Activated naive CD4-positive, alpha-beta T cell treated with anti-CD3 and anti-CD28 coated beads for 36 hours (primary cell): ENCODE measurements around the gene PLS1. TPM values are rescaled to one million over a fixed set of nuclear protein-coding genes. Genes with fewer than 3 reads are reported as not detected.
"Not testable (repeated sequence)": the region's sequence is repeated elsewhere in the genome, so short reads cannot be mapped to it uniquely, and the experiment has no call there.

ENCODE experiments used
- CTCF ChIA-PET: fragments of 350-600 bp; sonication (Branson Sonifier 250); formaldehyde crosslinking; loops from one replicate; lab custom pipeline; 2021; ENCODE audit warnings: antibody characterized with exemption; lab: Charles Lee
- DNase-seq: peaks from one replicate; pipeline ENCODE4 v3.0.0-alpha.2; 2020
- H3K27ac Mint-ChIP-seq: one replicate; pipeline ENCODE4 v1.8.0; 2021; ENCODE audit warnings: mild to moderate bottlenecking, mixed read lengths
- H3K27me3 Mint-ChIP-seq: one replicate; pipeline ENCODE4 v1.8.0; 2021; ENCODE audit warnings: low read depth, mixed read lengths
- H3K36me3 Mint-ChIP-seq: one replicate; pipeline ENCODE4 v1.8.0; 2021; ENCODE audit warnings: low read depth, mixed read lengths
- H3K4me1 Mint-ChIP-seq: one replicate; pipeline ENCODE4 v1.8.0; 2021; ENCODE audit warnings: low read depth, mixed read lengths
- H3K4me3 Mint-ChIP-seq: one replicate; pipeline ENCODE4 v1.8.0; 2021; ENCODE audit warnings: mild to moderate bottlenecking, moderate library complexity, mixed read lengths
- H3K9me3 Mint-ChIP-seq: one replicate; pipeline ENCODE4 v1.8.0; 2021; ENCODE audit warnings: mixed read lengths
- intact Hi-C: fragments of 100-400 bp; cut with micrococcal nuclease; formaldehyde crosslinking; loops from one replicate; pipeline ENCODE4 v1.15.1; 2023
- total RNA-seq, 2 experiments: library from RNA; stranded (reverse); gene quantifications; one replicate each; pipeline ENCODE4 v1.2.3, GENCODE V29; 2021

Gene PLS1
- total RNA-seq, 2 experiments from 2014 or later: 5.3 to 5.4 TPM

GRCh38 chr3:142577696-142578328, 18.4 kb upstream of the PLS1 start:
- no peak for DNase-seq
- CTCF ChIA-PET: no interaction called here
- H3K27me3 Mint-ChIP-seq: no peaks in the 10 kb centered on the region
- peak overlapping the region; percentile 95 for H3K27ac Mint-ChIP-seq
- peaks cover 42% of the 10 kb centered on the region for H3K4me1 Mint-ChIP-seq
- peaks cover 8% of the 10 kb centered on the region for H3K36me3 Mint-ChIP-seq
- H3K9me3 Mint-ChIP-seq: no peaks in the 10 kb centered on the region
- peak overlapping the region; percentile 94 for H3K4me3 Mint-ChIP-seq
- intact Hi-C loops: loop anchor here (1.0 to 10.0 kb wide), 11 partner anchors 15 to 1394 kb away; partner anchors contain the start of genes GK5, PLS1, PXYLP1 and RNF7

GRCh38 chr3:142578329-142579223, 17.6 kb upstream of the PLS1 start, which contains the start of gene ATR:
Gene ATR (minus strand): TSS chr3:142578733. CDS start chr3:142578704, 29 bp downstream.
- Mint-ChIP-seq H3K4me3 (peak within 1 kb of the TSS; percentile 94), H3K27me3 (no peaks in the 10 kb centered on the region), H3K36me3 (peaks cover 8% of the 10 kb centered on the region), H3K9me3 (no peaks in the 10 kb centered on the region), H3K4me1 (peaks cover 41% of the 10 kb centered on the region), H3K27ac (peak within 1 kb of the TSS; percentile 95)
- CTCF ChIA-PET: interaction anchor here (1.0 kb wide), 1 partner anchor 12 kb away, joined by 3 read pairs; no protein-coding TSS in a partner anchor
- intact Hi-C loops: loop anchor here (1.0 to 10.0 kb wide), 11 partner anchors 15 to 1394 kb away; partner anchors contain the start of genes GK5, PLS1, PXYLP1 and RNF7
- peak; percentile 98 for DNase-seq

GRCh38 chr3:142580061-142580423, 16.2 kb upstream of the PLS1 start:
- Mint-ChIP-seq H3K9me3 (no peaks in the 10 kb centered on the region), H3K4me1 (peaks cover 30% of the 10 kb centered on the region), H3K4me3 (peak overlapping the region; percentile 94), H3K27me3 (no peaks in the 10 kb centered on the region), H3K36me3 (peaks cover 4% of the 10 kb centered on the region), H3K27ac (peak overlapping the region; percentile 95)
- intact Hi-C loops: no loop called here
- CTCF ChIA-PET: interaction anchor here (0.7 kb wide), 1 partner anchor 236 kb away, joined by 3 read pairs; no protein-coding TSS in a partner anchor
- DNase-seq: no peak

- H3K4me1 Mint-ChIP-seq: peaks cover 21% of the 10 kb centered on the region
- intact Hi-C loops, H3K36me3 Mint-ChIP-seq, H3K9me3 Mint-ChIP-seq, CTCF ChIA-PET, H3K27me3 Mint-ChIP-seq, H3K4me3 Mint-ChIP-seq, H3K27ac Mint-ChIP-seq, DNase-seq: not testable (repeated sequence)
Observed at GRCh38 chr3:142581070-142581469, 15.1 kb upstream of the PLS1 start.

GRCh38 chr3:142586803-142587406, 9.3 kb upstream of the PLS1 start:
- Mint-ChIP-seq H3K36me3 (no peaks in the 10 kb centered on the region), H3K27me3 (peaks cover 5% of the 10 kb centered on the region), H3K9me3 (no peaks in the 10 kb centered on the region), H3K27ac (no peak overlapping the region), H3K4me3 (no peak overlapping the region), H3K4me1 (no peaks in the 10 kb centered on the region)
- intact Hi-C loops: loop anchor here (1.0 to 5.0 kb wide), 5 partner anchors 241 to 407 kb away; partner anchors contain the start of gene PCOLCE2
- CTCF ChIA-PET: interaction anchor here (0.6 to 1.6 kb wide), 8 partner anchors 10 to 404 kb away, joined by 3 to 7 read pairs (median 4); no protein-coding TSS in a partner anchor
- peak; percentile 40 for DNase-seq

GRCh38 chr3:142588703-142589102, 7.5 kb upstream of the PLS1 start:
- no peak for DNase-seq
- CTCF ChIA-PET: interaction anchor here (1.0 kb wide), 1 partner anchor 240 kb away, joined by 3 read pairs; no protein-coding TSS in a partner anchor
- H3K4me1 Mint-ChIP-seq: no peaks in the 10 kb centered on the region
- H3K27ac Mint-ChIP-seq: no peak overlapping the region
- intact Hi-C loops: loop anchor here (5.0 kb wide), 2 partner anchors 299 to 319 kb away; partner anchors contain the start of gene PCOLCE2
- no peaks in the 10 kb centered on the region for H3K36me3 Mint-ChIP-seq
- peaks cover 5% of the 10 kb centered on the region for H3K27me3 Mint-ChIP-seq
- H3K4me3 Mint-ChIP-seq: no peak overlapping the region
- no peaks in the 10 kb centered on the region for H3K9me3 Mint-ChIP-seq

- H3K27ac Mint-ChIP-seq, intact Hi-C loops, H3K4me1 Mint-ChIP-seq, H3K36me3 Mint-ChIP-seq, DNase-seq, H3K27me3 Mint-ChIP-seq, H3K9me3 Mint-ChIP-seq, H3K4me3 Mint-ChIP-seq: not testable (repeated sequence)
- CTCF ChIA-PET: interaction anchor here (0.7 to 1.4 kb wide), 2 partner anchors 10 to 266 kb away, joined by 3 to 4 read pairs; no protein-coding TSS in a partner anchor
Observed at GRCh38 chr3:142592268-142592667, 3.9 kb upstream of the PLS1 start.

GRCh38 chr3:142595141-142595540, 1.1 kb upstream of the PLS1 start:
- Mint-ChIP-seq H3K4me1 (peaks cover 14% of the 10 kb centered on the region), H3K27ac (no peak overlapping the region), H3K36me3 (no peaks in the 10 kb centered on the region), H3K9me3 (no peaks in the 10 kb centered on the region), H3K27me3 (peaks cover under 1% of the 10 kb centered on the region), H3K4me3 (peak overlapping the region; percentile 94)
- intact Hi-C loops: no loop called here
- CTCF ChIA-PET: interaction anchor here (0.7 kb wide), 1 partner anchor 40 kb away, joined by 4 read pairs; no protein-coding TSS in a partner anchor
- DNase-seq: no peak

GRCh38 chr3:142595581-142595950, 627 bp upstream of the PLS1 start:
- Mint-ChIP-seq H3K9me3 (no peaks in the 10 kb centered on the region), H3K36me3 (no peaks in the 10 kb centered on the region), H3K27me3 (no peaks in the 10 kb centered on the region), H3K4me1 (peaks cover 14% of the 10 kb centered on the region), H3K4me3 (peak overlapping the region; percentile 94), H3K27ac (no peak overlapping the region)
- intact Hi-C loops: no loop called here
- CTCF ChIA-PET: no interaction called here
- DNase-seq: no peak

- DNase-seq: no peak
- H3K9me3 Mint-ChIP-seq: no peaks in the 10 kb centered on the region
- H3K27me3 Mint-ChIP-seq: no peaks in the 10 kb centered on the region
- intact Hi-C loops: loop anchor here (1.0 kb wide), 3 partner anchors 18 to 405 kb away; partner anchors contain the start of genes ATR, TRPC1 and U2SURP
- H3K27ac Mint-ChIP-seq: no peak overlapping the region
- peak overlapping the region; percentile 94 for H3K4me3 Mint-ChIP-seq
- CTCF ChIA-PET: no interaction called here
- peaks cover 14% of the 10 kb centered on the region for H3K4me1 Mint-ChIP-seq
- no peaks in the 10 kb centered on the region for H3K36me3 Mint-ChIP-seq
Observed at GRCh38 chr3:142596726-142597088, 514 bp downstream of the PLS1 start.

GRCh38 chr3:142597906-142598305, 1.7 kb downstream of the PLS1 start:
- intact Hi-C loops: no loop called here
- Mint-ChIP-seq H3K27ac (no peak overlapping the region), H3K9me3 (no peaks in the 10 kb centered on the region), H3K4me1 (peaks cover 14% of the 10 kb centered on the region), H3K36me3 (no peaks in the 10 kb centered on the region), H3K27me3 (no peaks in the 10 kb centered on the region), H3K4me3 (no peak overlapping the region)
- CTCF ChIA-PET: interaction anchor here (0.5 kb wide), 1 partner anchor 582 kb away, joined by 4 read pairs; no protein-coding TSS in a partner anchor
- no peak for DNase-seq
